Muscle of arm (tissue), 12 donors: ENCODE measurements around the gene TLCD5. TPM values are rescaled to one million over a fixed set of nuclear protein-coding genes. Genes with fewer than 3 reads are reported as not detected.

Source experiments
- DNase-seq: peaks from one replicate; pipeline ENCODE4 v3.0.0-alpha.2; 2013
- polyA plus RNA-seq, 12 donors: library from polyadenylated mRNA; unstranded; fragments of 120-200 nt; gene quantifications; one replicate each; pipeline ENCODE4 v1.2.1, GENCODE V29; 2013; ENCODE audit not compliant: insufficient read length in 12 of 12

Gene TLCD5
- polyA plus RNA-seq, 12 donors: 6.2 to 12.1 (median 8.5) TPM; not detected in 1

DNA sequence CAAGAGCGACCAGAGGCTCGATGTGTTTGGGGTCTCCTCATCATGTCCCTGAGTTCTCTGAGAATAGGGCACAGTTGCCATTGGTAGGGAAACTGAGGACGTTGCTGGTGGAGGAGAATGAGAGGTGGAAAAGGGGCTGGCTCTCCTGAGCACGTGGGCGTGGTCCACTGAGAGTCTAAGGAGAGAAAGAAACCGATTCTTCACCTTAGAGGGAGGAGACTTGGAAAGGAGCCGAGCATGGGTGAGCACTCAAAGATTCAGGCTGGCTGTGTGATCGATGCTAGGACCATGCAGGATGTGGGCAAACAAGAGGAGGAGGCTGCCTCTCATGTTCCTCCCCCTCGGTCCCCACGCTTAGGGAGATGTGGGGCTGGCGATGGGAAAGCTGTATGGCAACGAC lies 19.8 kb upstream of the TLCD5 start:
- DNase-seq: no peak

DNA sequence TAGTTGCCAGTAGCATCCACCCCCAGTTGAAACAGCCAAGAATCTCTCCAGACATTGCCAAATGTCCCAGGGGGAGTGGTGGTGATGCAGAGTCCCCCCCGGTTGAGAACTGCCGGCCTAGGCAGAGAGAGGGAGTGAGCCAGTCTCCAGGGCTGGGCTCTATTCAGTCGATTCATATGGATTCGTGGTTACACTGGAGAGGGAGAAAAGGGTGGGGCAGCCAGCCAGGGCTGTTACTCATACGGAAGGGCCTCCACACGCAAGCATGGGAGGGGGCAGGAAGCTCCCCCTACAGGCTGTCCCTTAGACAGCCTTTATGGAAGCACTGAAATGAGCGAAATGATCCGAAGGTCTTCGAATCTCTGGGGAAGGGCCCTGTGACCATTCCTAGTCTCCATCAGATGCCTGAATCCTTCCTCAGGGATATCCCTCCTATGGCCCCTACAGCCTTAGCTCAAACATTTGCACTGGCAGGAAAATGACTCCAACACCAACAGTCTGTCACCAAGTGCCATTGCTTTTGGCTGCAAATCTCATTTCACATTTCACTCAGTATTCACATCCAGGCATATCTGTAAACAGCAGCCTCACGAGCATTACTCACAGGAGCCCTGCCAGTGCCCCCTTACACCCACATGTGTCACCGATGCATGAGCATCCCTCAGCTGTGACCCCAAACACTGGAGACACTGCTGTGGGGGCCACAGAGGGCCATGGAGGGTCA lies 18.4 kb upstream of the TLCD5 start:
- DNase-seq: no peak

DNA sequence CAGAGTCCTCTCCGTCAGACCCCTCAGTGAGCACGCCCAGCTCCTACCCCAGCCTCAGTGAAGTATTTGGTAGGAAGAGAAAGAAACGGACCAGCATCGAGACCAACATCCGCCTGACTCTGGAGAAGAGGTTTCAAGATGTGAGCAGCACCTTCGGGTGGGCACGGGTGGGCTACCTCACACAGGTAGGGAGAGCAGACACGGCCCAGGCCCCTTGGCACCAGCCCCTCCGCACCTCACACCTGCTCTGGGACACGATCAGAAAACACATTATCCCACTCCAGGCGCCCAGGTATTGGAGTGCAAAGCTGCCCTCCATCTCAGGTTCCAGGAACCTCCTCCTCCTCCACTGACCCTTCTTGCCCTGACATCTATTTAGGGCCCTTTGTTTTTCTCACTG lies 17.6 kb upstream of the TLCD5 start:
- DNase-seq: no peak

DNA sequence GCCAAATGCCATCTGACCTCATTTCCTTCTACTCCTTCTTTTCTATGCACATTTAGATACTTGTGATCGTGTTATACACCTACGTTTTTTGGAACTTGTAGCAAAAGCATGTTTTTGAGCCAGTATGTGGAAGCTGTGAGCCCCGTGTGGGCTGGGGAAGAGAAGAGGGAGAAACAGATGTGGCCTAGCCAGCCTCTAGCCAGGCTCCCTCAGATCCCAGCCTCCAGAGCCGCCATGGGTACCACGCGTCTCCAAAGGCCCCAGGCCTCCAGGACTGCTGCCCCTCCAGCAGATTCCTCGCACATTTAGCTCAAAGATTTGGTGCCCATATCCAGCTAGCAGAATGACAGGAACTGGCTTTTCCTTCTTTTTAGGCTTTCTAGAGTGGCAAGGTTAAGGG lies 17.0 kb upstream of the TLCD5 start:
- no peak for DNase-seq

DNA sequence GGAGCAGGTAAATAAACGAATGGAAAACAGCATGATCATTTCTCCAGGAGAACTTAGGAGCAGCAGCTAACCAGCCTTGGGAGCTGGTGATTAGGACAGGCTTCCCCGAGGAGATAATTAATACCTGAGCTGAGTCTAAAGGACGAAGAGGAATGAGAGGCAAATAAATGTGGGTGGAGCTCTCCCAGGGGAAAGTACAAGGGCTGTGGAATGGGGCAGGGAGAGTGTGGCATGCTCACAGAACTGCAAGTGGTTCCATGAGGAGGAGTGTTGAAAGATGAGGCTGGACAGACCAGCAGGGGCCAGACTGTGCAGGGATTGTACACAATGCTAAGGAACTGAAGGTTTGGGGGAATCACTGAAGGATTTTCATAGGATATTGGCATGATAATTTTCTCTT lies 14.2 kb upstream of the TLCD5 start:
- DNase-seq: no peak

DNA sequence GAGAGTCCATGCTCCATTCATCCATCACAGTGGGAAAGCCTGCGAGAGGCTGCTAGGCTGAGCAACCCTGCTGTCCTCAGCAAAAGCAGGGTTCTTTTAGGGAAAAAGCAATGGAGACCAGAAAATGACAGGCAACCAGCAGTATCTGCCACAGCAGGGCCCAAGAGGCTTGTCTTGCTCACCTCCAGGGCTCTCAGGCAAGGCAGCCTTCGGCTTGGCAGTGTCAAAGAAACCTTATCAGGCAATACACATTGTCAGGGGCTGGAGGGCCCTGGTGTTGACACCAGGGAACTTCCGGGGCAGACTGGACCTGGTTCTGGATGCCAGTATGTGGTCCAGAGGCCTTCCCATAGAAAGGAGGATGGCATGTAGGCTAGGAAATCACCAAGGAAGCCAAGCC lies 10.2 kb upstream of the TLCD5 start:
- DNase-seq: no peak

DNA sequence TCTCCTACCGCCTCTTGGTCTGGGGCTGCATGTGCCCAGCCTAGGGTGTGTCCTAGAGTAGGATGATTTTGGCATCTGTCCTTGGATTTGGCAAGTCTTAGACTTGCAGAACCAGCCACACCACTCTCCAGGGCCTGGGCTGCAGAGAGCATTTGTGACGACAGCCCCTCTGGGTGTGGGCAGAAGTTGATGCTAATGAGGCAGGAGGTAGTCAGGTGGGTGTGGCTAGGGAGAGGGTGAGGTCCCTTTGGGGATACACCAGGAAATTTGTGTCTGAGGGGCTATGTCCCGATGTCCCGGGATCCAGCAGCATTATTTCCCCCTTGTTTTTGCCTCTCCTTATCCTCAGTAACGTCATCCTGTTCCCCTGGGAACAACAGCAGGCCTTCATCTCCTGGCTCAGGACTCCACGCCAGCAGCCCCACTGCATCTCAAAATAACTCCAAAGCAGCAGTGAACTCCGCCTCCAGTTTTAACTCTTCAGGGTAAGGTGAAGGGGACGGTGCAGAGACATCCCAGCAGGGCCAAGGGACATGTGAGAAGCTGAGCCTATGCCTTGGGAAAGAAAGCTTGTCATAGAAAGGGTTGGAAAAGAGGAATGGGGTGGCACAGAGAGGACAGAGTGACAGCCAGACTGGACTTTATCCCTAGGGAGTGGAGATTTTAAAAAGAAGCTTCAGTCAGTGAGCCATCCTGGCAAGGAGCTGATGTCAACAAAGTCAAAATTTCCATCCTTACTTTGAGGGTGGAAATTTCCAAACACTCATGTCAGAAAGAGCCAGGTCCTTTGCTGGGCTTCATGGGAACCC lies 8.0 kb upstream of the TLCD5 start:
- DNase-seq: no peak

DNA sequence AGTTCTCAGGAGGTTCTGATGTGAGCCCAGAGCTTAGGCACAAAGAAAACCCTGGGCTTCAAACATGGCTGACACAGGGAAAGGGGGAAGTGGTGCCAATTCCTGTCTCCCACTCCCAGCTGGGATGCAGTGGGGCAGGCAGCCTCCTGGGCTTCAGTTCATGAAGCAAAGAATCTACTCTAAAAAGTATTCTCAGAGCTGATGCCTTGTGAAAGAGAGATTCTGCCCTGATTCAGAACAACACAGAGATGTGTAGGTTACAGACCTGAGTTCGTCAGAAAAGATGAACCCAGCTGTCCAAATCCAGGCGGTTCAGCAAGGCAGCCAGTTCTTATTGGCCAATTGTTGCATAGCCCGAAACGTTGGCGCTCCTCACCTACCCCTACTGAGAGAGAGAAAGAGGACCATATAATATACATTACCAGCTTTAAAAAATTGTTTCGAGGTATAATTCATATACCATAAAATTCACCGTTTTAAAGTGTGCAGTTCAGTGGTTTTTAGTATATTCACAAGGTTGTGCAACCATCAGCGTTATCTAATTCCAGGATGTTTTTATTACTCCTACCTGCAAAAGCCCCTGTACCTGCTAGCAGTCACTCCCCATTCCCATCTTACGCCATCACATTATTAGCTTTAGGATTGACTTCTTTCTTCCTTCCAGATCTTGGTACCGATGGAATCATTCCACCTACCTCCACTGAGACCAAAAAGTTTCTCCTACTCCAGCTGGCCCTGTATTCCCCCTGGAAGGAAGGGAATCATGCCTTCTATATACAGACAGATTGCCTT lies 7.2 kb upstream of the TLCD5 start:
- DNase-seq: no peak

DNA sequence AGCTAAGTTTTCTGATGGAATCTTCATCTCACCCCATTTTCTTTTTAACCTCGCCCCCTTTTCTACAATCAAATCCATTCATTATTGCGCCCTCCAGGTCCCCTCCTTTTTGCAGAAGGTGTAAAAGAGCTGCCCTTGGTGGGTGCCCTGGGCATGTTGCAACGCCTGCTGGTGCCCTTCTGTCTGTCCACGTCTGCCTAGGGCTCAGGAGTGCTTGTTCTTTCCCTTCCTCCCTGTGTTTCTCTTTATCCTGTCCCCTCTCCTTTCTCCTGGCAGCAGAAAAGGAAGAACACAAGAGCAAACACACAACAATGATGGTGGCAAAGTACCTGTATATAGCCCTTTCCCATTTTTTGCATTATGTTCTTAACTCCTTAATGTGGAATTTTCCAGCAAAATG lies 6.2 kb upstream of the TLCD5 start:
- no peak for DNase-seq

DNA sequence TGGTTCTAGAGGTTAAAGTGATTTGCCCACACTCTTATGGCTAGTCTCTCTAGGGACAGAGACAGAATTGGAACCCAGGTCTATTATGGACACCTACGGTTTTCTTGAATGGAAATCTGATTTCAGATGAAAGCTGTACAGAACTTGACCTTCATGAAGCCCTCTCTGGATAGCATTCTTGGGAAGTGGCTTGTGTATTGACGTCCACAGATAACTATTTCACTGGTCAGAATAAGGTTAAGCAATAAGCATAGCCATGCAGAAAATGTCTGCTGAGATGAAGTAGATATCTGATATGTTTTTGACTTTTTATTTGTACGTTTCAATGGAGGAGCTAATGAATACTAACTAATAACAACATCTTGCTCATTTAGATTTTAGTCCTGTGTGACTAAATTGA lies 1.1 kb downstream of the TLCD5 start:
- no peak for DNase-seq

DNA sequence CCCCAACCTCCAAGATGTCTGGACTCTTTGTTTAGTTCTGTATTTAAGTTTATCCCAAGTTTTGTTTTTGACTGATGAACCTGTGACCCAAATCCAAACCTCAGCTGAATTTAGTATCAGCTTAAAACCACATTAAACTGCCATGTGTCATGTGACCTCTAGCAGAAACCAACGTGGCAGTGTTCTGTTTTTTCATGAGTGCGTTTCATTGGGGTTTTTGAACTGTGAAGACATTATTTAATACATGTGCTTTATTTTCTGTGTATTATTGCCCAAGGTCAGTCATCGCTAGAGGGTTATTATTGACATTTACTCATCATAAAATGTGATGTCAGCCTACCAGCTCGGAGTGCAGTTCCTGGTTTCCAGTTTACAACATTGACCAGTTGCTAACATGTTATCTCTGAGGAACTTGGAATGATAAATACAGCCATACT lies 1.8 kb downstream of the TLCD5 start:
- no peak for DNase-seq

DNA sequence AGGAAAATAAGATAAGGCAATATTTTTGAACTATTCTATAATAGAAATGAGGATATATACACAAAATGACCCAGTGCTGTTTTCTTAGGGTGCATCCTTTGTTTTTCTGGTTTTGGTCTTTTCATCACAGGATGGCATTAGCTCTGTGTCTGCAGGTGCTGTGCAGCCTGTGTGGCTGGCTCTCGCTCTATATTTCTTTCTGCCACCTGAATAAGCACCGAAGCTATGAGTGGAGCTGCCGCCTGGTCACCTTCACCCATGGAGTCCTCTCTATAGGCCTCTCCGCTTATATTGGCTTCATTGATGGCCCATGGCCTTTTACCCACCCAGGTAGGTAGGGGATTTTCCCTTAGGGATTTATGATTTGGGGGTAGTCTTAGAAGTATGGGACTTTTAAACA lies 2.2 kb downstream of the TLCD5 start:
- DNase-seq: no peak

DNA sequence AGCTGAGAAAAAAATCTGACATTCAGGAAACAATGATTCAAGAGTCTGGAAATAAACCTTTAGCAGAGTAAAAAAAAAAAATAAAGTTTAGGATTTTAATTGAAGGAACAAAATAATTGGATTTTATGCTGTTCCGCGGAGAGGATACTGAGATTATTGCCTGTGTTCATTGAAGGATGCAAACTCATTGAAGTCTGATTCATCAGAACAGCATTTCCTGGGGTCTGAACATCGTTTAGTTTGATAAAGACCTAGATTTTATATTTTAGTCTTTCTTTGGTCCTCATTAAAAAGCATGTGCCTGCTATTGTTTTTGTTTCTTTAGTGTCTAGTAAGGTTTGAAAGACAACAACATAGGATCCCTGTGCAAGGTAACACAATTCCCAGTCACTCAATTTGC lies 4.5 kb downstream of the TLCD5 start:
- no peak for DNase-seq

DNA sequence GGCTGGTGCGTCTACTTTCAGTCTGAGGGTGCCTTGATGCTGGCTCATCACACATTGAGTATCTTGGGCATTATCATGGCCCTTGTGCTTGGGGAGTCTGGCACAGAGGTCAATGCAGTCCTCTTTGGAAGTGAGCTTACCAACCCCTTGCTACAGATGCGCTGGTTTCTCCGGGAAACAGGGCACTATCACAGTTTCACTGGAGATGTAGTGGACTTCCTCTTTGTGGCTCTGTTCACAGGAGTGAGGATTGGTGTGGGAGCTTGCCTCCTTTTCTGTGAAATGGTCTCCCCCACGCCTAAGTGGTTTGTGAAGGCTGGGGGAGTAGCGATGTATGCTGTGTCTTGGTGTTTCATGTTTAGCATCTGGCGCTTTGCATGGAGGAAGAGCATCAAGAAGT lies 4.9 kb downstream of the TLCD5 start:
- DNase-seq: no peak

DNA sequence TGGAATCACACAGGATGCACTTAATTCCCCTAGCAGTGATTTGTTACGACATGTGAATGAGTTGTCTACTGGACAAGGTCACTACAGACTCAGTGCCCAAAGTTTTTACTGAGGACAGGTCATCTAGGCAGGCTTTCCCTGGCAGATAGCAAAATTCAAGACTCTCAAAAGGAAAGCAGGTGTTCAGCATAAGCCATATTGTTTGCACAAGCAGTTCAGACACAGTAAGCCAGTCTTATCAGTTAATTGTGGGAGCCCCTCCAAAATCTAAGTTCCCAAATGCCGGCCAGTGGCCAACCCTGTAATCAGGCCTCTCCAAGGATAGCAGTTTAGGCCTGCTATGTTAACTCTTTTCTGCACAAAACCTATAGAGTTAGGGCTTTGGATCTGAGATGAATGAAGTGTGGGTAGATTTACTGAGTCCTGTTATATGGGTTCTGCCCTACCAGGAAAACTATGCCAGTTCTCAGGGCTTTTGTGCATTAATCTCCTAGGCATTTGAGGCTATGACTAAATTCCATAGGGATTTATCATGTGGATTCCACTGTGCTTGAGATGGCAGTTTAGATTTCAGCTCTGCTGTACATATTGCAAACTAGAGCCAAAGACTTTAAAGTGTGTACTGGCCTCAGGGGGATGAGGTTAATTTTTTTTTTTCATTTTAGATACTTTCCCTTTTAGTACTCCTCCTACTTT lies 6.3 kb downstream of the TLCD5 start:
- no peak for DNase-seq

DNA sequence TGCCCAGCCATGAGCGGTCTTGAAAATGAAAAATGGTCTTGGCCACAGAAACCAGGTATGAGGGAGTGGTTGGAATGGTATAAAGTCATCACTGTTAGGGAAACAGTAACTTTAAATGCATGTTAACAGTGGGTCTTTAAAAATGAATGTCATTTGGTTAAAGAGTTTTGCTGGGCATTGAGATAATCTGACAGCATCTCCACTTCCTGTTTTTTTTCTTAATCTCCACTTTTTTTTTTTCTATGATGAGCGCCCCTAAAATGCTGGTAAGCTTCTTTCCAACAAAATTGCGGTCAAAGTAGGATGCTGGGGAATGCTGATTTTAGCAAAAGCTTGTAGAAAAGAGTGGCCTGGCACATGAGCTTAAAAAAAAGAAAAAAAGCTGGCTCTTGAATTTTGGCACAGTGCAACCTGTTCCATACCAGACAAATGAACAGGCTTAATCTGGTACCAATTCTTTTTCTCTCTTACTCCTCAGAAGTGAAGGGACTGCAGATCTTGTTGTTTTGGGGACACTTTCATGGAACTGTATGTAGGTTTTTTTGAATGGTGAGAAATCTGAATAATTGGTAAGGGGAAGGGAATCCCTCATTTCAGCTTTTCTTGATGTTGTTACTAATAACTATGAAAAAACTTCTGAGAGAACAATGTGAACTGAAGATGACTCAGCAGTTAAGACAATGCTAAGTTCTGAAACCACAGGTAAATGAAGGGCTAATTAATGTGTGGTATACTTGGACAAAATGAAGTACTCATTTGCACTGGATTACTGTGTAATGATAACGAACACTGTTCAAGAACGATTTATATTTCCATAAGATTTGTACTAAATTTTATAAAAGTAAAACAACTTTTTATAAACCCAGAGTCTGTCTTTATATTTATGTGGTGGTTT lies 8.0 kb downstream of the TLCD5 start:
- no peak for DNase-seq

DNA sequence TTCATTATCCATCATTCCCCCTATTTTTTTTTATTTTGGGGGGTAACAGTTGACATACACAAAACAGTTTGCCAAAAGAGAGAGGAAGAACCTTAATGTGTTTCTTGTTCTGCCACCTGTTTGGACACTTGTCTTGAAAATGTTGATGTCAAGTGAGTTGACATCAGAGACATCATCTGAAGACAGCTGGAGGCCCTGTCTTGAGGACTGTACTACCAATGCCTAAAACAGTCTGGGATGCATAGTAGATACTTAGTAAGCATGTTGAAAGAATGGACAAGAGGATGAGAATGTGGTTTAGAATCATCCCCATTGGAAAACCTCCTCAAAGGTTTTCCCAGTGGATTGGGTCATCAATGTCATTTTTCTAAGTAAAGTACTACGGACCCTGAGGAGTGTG lies 8.7 kb downstream of the TLCD5 start:
- no peak for DNase-seq

DNA sequence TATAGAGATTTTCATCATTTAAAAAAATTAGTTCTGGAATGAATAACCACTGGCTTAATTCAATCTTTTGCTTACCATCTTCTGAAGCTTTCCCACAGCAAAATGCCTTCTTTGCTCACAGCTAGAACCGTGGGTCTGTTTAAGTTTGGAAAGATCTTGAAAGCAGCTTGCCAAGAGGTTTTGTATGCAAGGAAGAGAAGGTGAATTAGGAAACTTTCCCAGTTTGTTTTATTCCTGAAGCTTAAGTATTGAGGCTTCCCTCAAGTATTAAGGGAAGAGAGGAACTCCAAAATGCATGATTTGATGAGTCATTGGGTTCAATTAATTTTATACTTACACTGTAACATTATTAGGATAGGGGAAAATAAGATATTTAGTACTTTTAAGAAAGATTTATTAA lies 9.2 kb downstream of the TLCD5 start:
- DNase-seq: no peak

DNA sequence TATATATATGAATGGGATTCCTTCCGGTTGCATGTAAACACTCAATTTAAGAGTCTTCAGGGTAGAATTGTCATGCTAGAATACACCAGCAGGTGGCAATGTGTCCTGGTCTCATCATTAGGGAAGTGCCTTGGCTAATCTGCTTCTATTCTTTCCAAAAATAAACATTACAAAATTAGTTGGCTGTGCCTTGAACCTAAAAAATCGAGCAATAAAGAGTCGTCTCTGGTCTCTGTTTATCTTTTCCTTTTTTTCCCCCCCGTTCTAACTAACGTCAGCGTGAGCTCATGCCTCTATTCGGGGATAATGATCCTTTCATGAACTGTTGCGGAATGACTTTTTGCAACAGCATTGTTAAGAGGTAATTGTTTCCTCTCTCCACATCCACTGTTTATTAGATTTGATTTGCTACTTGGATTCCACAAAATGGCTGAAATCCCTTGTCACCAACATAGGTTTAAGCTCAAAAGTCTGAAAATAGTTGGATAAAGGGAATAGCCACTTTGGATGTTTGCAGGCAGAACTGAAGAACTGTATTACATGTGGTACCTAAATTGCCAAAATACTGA lies 9.9 kb downstream of the TLCD5 start:
- peak; percentile 89 for DNase-seq

DNA sequence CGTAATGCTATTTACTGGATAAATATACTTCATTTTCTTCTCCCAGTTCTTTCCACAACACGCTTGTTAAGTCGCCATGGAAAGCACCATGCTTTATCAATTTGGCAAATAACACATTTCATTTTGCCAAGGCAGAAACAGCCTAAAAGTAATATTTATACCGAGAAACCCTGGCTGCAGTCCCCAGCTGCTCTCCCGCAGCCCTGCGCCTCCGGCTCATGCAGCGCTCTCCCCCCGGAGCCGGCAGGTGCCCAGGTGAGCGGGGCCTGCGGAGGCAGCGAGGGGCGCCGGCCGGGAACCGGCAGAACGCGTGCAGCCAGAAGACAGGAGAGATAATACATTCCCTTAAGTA lies 10.4 kb downstream of the TLCD5 start:
- no peak for DNase-seq
